RWPE2 (cell line): ENCODE results near the gene ITSN1.

Experiments
- ATAC-seq: fragments of 200-7000 bp; cut with Tn5 transposase; 3 replicates; pipeline ENCODE4 v1.9.1; 2021; ENCODE audit warnings: low read depth
- DNase-seq: peaks from one replicate; pipeline ENCODE4 v3.0.0-alpha.2; 2020; ENCODE audit warnings: low spot score
- H3K27ac ChIP-seq: fragments of 450-650 bp; 2 replicates; pipeline ENCODE4 v1.5.1; 2017; ENCODE audit warnings: mild to moderate bottlenecking; ENCODE audit not compliant: poor library complexity, severe bottlenecking
- H3K27me3 ChIP-seq: fragments of 250-450 bp; sonication (Bioruptor Pico); 2 replicates; pipeline ENCODE4 v1.5.1; 2021; ENCODE audit warnings: mild to moderate bottlenecking, moderate library complexity; ENCODE audit not compliant: insufficient read depth, poor library complexity, severe bottlenecking
- H3K36me3 ChIP-seq: fragments of 250-450 bp; sonication (Bioruptor Pico); 2 replicates; pipeline ENCODE4 v1.5.1; 2020; ENCODE audit warnings: low read depth, mild to moderate bottlenecking, moderate library complexity
- H3K4me1 ChIP-seq: fragments of 250-450 bp; sonication (Bioruptor Pico); 2 replicates; pipeline ENCODE4 v1.5.1; 2021; ENCODE audit warnings: mild to moderate bottlenecking, moderate library complexity; ENCODE audit not compliant: insufficient read depth, poor library complexity, severe bottlenecking
- H3K4me3 ChIP-seq: fragments of 250-450 bp; sonication (Bioruptor Pico); 2 replicates; pipeline ENCODE4 v1.5.1; 2021; ENCODE audit warnings: mild to moderate bottlenecking, moderate library complexity; ENCODE audit not compliant: severe bottlenecking
- H3K9me3 ChIP-seq: fragments of 250-450 bp; sonication (Bioruptor Pico); 2 replicates; pipeline ENCODE4 v1.5.1; 2021; ENCODE audit warnings: mild to moderate bottlenecking, moderate library complexity; ENCODE audit not compliant: severe bottlenecking
- CTCF ChIP-seq: fragments of 450-650 bp; IDR thresholded peaks from one replicate; pipeline ENCODE4 v1.5.1; 2017; ENCODE audit warnings: mild to moderate bottlenecking, moderate library complexity; ENCODE audit not compliant: poor library complexity, severe bottlenecking

The ITSN1 gene

DNA sequence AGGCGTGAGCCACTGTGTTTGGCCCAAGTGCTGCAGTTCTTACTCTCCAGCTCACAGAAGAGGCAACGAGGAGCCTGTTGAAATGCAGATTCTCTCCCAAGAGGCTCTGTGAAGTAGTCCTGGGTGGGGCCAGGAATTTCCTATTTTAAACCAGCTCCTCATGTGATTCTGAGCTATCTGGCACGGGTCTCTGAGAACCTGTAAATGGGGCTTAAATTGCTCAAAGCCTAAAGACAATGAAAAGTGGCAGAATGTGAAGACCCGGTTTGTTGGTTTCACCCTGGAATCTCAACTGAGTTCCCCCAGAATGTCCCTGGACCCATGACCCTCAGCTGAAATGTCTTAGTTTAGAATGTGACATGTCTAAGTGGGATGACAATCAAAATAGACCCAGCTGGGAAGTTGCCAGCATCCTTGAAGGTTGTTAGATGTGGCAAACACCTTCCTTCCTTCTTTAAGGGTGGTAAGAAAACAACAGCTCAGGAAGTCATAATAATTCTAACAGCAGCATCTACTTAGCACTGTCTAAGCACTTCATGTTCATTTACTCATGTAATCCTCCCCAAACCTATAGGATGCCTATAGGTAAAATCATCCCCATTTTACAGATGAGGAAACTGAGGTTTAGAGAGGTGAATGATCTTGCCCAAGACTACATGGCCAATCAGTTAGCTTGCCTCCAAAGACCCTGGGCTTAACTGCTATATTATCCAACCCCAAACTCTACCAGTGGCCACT, 294.2 kb downstream of the ITSN1 start:
- ATAC-seq, result no peak
- H3K4me1 ChIP-seq, result no peaks in the 10 kb centered on the region
- no peak overlapping the region for H3K4me3 ChIP-seq
- no peak overlapping the region for H3K27ac ChIP-seq
- no peaks in the 10 kb centered on the region for H3K27me3 ChIP-seq
- no peak for TF ChIP-seq CTCF
- no peaks in the 10 kb centered on the region for H3K36me3 ChIP-seq
- DNase-seq, result no peak
- H3K9me3 ChIP-seq, result no peaks in the 10 kb centered on the region

GRCh38 chr21:33937146-33937545, 294.8 kb downstream of the ITSN1 start:
- TF ChIP-seq CTCF, result no peak
- H3K36me3 ChIP-seq, result no peaks in the 10 kb centered on the region
- no peak overlapping the region for H3K27ac ChIP-seq
- no peak overlapping the region for H3K4me3 ChIP-seq
- ATAC-seq (no peak), DNase-seq (no peak)
- H3K9me3 ChIP-seq, result no peaks in the 10 kb centered on the region
- H3K27me3 ChIP-seq, result no peaks in the 10 kb centered on the region
- no peaks in the 10 kb centered on the region for H3K4me1 ChIP-seq

- H3K4me1 ChIP-seq, result no peaks in the 10 kb centered on the region
Observed at GRCh38 chr21:33937931-33938339, 295.6 kb downstream of the ITSN1 start.

DNA sequence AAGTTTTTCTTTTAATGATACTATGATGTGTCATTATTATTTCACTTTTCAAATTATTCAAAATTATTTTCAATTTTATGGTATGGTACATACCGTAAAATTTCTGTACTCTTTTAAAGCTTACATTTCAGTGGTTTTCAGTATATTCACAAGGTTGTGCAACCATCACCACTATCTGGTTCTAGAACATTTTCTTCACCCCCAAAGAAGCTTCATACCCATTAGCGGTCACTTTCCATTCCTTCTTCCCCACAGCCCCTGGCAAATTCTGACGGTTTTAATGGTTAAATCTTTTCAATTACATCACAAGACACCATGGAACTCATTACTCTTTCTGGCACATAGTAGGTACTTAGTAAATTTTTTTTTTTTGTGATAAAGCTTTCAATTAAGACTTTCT, 296.1 kb downstream of the ITSN1 start:
- DNase-seq (no peak), ATAC-seq (no peak)
- no peak for TF ChIP-seq CTCF
- Histone ChIP-seq H3K4me3 (no peak overlapping the region), H3K36me3 (no peaks in the 10 kb centered on the region), H3K27ac (no peak overlapping the region), H3K4me1 (no peaks in the 10 kb centered on the region), H3K9me3 (no peaks in the 10 kb centered on the region), H3K27me3 (no peaks in the 10 kb centered on the region)

More at GRCh38 chr21:33937931-33938339, 295.6 kb downstream of the ITSN1 start:
- ATAC-seq (no peak), DNase-seq (no peak)
- Histone ChIP-seq H3K4me3 (no peak overlapping the region), H3K27ac (no peak overlapping the region), H3K9me3 (no peaks in the 10 kb centered on the region), H3K36me3 (no peaks in the 10 kb centered on the region), H3K27me3 (no peaks in the 10 kb centered on the region)
- no peak for TF ChIP-seq CTCF

GRCh38 chr21:33939226-33939625, 296.9 kb downstream of the ITSN1 start:
- Histone ChIP-seq H3K9me3 (no peaks in the 10 kb centered on the region), H3K4me3 (no peak overlapping the region), H3K27me3 (no peaks in the 10 kb centered on the region), H3K27ac (no peak overlapping the region), H3K36me3 (no peaks in the 10 kb centered on the region), H3K4me1 (no peaks in the 10 kb centered on the region)
- ATAC-seq (no peak), DNase-seq (no peak)
- TF ChIP-seq CTCF, result no peak
